OCI-LY7 (cell line): ENCODE measurements around the gene EXO5.

Experiments
- CTCF ChIP-seq: fragments of 200-600 bp; sonication (generic); conservative IDR thresholded peaks from 2 replicates; pipeline ENCODE4 v1.5.1; 2014; ENCODE audit warnings: mild to moderate bottlenecking, antibody characterized with exemption, low read length, moderate library complexity, mixed read lengths
- EZH2phosphoT487 ChIP-seq: fragments of 200-600 bp; sonication (generic); IDR thresholded peaks from 2 replicates; pipeline ENCODE4 v1.6.1; 2018; ENCODE audit warnings: low read depth, borderline replicate concordance, mild to moderate bottlenecking, mixed run types, antibody characterized with exemption, low read length, moderate library complexity, mixed read lengths

GRCh38 chr1:40556121-40556520 is 47.6 kb downstream of the EXO5 start:
- TF ChIP-seq CTCF (no peak), EZH2phosphoT487 (no peak)
